Neural progenitor cell (in vitro differentiated cells): Measurements from ENCODE around the gene CLIP4. TPM values are rescaled to one million over a fixed set of nuclear protein-coding genes. Genes with fewer than 3 reads are reported as not detected.

Experiments
- DNase-seq: peaks from one replicate; pipeline ENCODE4 v3.0.0-alpha.2; 2016; ENCODE audit warnings: low spot score
- H2AFZ ChIP-seq: fragments of 200-600 bp; sonication (generic); replicated peaks from 2 replicates; pipeline ENCODE4 v1.6.1; 2016; ENCODE audit warnings: antibody characterized with exemption
- H3F3A ChIP-seq: fragments of 200-600 bp; sonication (generic); 2 replicates; pipeline ENCODE4 v1.6.1; 2016; ENCODE audit warnings: antibody characterized with exemption, low read depth
- H3K27ac ChIP-seq: fragments of 200-600 bp; sonication (generic); 2 replicates; pipeline ENCODE4 v1.5.1; 2016; ENCODE audit warnings: mild to moderate bottlenecking
- H3K27me3 ChIP-seq: fragments of 200-600 bp; sonication (generic); 2 replicates; pipeline ENCODE4 v1.6.1; 2016; ENCODE audit warnings: mild to moderate bottlenecking, moderate library complexity
- H3K36me3 ChIP-seq: fragments of 200-600 bp; sonication (generic); 2 replicates; pipeline ENCODE4 v1.5.1; 2016
- H3K4me1 ChIP-seq: fragments of 200-600 bp; sonication (generic); 2 replicates; pipeline ENCODE4 v1.6.1; 2016; ENCODE audit warnings: mixed run types
- H3K4me2 ChIP-seq: fragments of 200-600 bp; sonication (generic); 2 replicates; pipeline ENCODE4 v1.6.1; 2016
- H3K4me3 ChIP-seq: fragments of 200-600 bp; sonication (generic); 2 replicates; pipeline ENCODE4 v1.5.1; 2016
- H3K79me2 ChIP-seq: fragments of 200-600 bp; sonication (generic); 2 replicates; pipeline ENCODE4 v1.6.1; 2016; ENCODE audit warnings: low read depth
- H3K9ac ChIP-seq: fragments of 200-600 bp; sonication (generic); 2 replicates; pipeline ENCODE4 v1.6.1; 2016
- H3K9me3 ChIP-seq: fragments of 200-600 bp; sonication (generic); 2 replicates; pipeline ENCODE4 v1.5.1; 2016; ENCODE audit warnings: low read depth
- H4K20me1 ChIP-seq: fragments of 200-600 bp; sonication (generic); 2 replicates; pipeline ENCODE4 v1.6.1; 2016; ENCODE audit warnings: low read depth
- H3K27ac Mint-ChIP-seq: 3 replicates; pipeline ENCODE4 v1.8.0; 2021; ENCODE audit warnings: mixed read lengths
- H3K27me3 Mint-ChIP-seq: 2 replicates; pipeline ENCODE4 v1.8.0; 2022; ENCODE audit warnings: low read depth, mild to moderate bottlenecking, inconsistent platforms, moderate library complexity, mixed read lengths; ENCODE audit not compliant: insufficient read depth
- H3K36me3 Mint-ChIP-seq: 3 replicates; pipeline ENCODE4 v1.8.0; 2021; ENCODE audit warnings: mixed read lengths
- H3K4me1 Mint-ChIP-seq: 3 replicates; pipeline ENCODE4 v1.8.0; 2021; ENCODE audit warnings: mixed read lengths
- H3K4me3 Mint-ChIP-seq: 3 replicates; pipeline ENCODE4 v1.8.0; 2021; ENCODE audit warnings: mild to moderate bottlenecking, moderate library complexity, mixed read lengths
- H3K9me3 Mint-ChIP-seq: 3 replicates; pipeline ENCODE4 v1.8.0; 2020; ENCODE audit warnings: mixed read lengths
- CTCF ChIP-seq: fragments of 200-600 bp; sonication (generic); IDR thresholded peaks from 2 replicates; pipeline ENCODE4 v1.5.1; 2017; ENCODE audit warnings: antibody characterized with exemption, mild to moderate bottlenecking
- EZH2 ChIP-seq: fragments of 200-600 bp; sonication (generic); IDR thresholded peaks from 2 replicates; pipeline ENCODE4 v1.6.1; 2017; ENCODE audit warnings: antibody characterized with exemption, mild to moderate bottlenecking, moderate library complexity
- EZH2phosphoT487 ChIP-seq: fragments of 200-600 bp; sonication (generic); IDR thresholded peaks from 2 replicates; pipeline ENCODE4 v1.6.1; 2017; ENCODE audit warnings: antibody characterized with exemption
- total RNA-seq: library from RNA; depleted of rRNA; stranded (reverse); fragments of >200 nt; gene quantifications from 2 replicates; pipeline ENCODE4 v1.2.3, GENCODE V29; 2015; ENCODE audit warnings: low replicate concordance

The CLIP4 gene
- total RNA-seq, 1 donor from 2014 or later: 2.1 TPM

DNA sequence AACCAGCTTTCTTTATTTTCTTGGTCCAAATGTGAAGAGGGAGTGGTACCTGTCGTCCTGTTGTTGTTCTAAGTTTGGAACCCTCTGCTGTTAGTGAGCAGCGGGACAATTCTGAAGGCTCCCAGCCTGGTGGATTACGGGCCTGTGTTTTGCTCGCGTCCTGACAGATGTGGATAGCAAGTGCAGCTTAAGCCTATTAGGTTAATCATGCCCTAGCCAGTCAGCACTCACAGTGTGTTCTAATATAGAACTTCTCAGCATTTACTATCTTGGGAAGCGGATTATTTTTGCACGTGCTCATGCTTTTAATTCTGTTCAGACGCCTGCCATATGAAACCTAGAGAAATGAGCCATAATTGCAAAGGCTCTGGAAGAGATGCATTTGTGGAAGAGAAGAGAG, 40.8 kb upstream of the CLIP4 start, which contains the start of gene PCARE:
PCARE (minus strand) TSS at position 113 of the 400 bp plus-strand sequence. CDS start 262 bp downstream, outside the sequence.
- Histone ChIP-seq H3K27ac (no peak within 1 kb of the TSS), H3K79me2 (no peaks in the 10 kb centered on the region), H4K20me1 (no peaks in the 10 kb centered on the region), H3K27me3 (no peaks in the 10 kb centered on the region), H3K36me3 (no peaks in the 10 kb centered on the region), H3K4me3 (no peak within 1 kb of the TSS), H3K9ac (no peak within 1 kb of the TSS), H2AFZ (no peak within 1 kb of the TSS), H3K9me3 (no peaks in the 10 kb centered on the region), H3K4me2 (peak within 1 kb of the TSS; percentile 41), H3F3A (no peaks in the 10 kb centered on the region), H3K4me1 (peaks cover 29% of the 10 kb centered on the region)
- DNase-seq: peak; percentile 54
- Mint-ChIP-seq H3K4me3 (no peak within 1 kb of the TSS), H3K36me3 (no peaks in the 10 kb centered on the region), H3K27ac (peak within 1 kb of the TSS; percentile 79), H3K27me3 (peaks cover 8% of the 10 kb centered on the region), H3K9me3 (peaks cover 7% of the 10 kb centered on the region), H3K4me1 (peaks cover 60% of the 10 kb centered on the region)
- TF ChIP-seq CTCF: no peak

GRCh38 chr2:29075894-29076705, 39.1 kb upstream of the CLIP4 start:
- no peaks in the 10 kb centered on the region for H3K27me3 ChIP-seq
- H2AFZ ChIP-seq: peak overlapping the region; percentile 45
- H3K4me1 ChIP-seq: peaks cover 29% of the 10 kb centered on the region
- no peaks in the 10 kb centered on the region for H3K36me3 Mint-ChIP-seq
- peaks cover 2% of the 10 kb centered on the region for H3K27me3 Mint-ChIP-seq
- H3K9ac ChIP-seq: no peak overlapping the region
- peak overlapping the region; percentile 79 for H3K27ac Mint-ChIP-seq
- peaks cover 12% of the 10 kb centered on the region for H3K9me3 Mint-ChIP-seq
- no peaks in the 10 kb centered on the region for H4K20me1 ChIP-seq
- H3K4me3 Mint-ChIP-seq: peak overlapping the region; percentile 22
- no peaks in the 10 kb centered on the region for H3K9me3 ChIP-seq
- no peaks in the 10 kb centered on the region for H3F3A ChIP-seq
- TF ChIP-seq CTCF: no peak
- TF ChIP-seq EZH2: no peak
- no peak for TF ChIP-seq EZH2phosphoT487
- DNase-seq: peak; percentile 29
- H3K36me3 ChIP-seq: no peaks in the 10 kb centered on the region
- H3K79me2 ChIP-seq: no peaks in the 10 kb centered on the region
- no peak overlapping the region for H3K27ac ChIP-seq
- H3K4me2 ChIP-seq: peak overlapping the region; percentile 27
- H3K4me1 Mint-ChIP-seq: peaks cover 50% of the 10 kb centered on the region
- H3K4me3 ChIP-seq: no peak overlapping the region

DNA sequence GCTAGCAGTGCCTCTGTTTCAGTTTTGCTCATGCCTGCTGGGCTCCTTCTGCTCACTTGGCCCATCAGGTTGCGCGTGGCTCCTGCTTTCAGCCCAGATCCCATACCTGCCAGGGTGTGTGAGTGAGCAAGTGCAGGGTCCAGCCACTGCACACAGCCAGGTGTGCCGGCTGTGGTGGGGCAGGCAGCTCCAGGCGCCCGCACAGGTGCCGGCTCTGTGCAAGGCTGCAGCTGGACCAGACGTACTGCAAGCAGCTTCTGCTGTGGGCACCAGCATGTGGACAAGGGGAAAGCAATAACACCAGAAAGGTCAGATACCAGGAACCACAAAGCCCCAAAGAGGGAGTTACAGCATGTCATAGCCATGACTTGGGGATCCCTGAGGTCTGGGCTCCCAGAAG, 35.3 kb upstream of the CLIP4 start:
- H3K36me3 ChIP-seq: no peaks in the 10 kb centered on the region
- no peak overlapping the region for H2AFZ ChIP-seq
- no peaks in the 10 kb centered on the region for H3K9me3 ChIP-seq
- H3K4me2 ChIP-seq: no peak overlapping the region
- no peak for DNase-seq
- H3K4me1 ChIP-seq: peaks cover 15% of the 10 kb centered on the region
- H3K4me3 ChIP-seq: no peak overlapping the region
- Mint-ChIP-seq H3K4me1 (peaks cover 20% of the 10 kb centered on the region), H3K27ac (no peak overlapping the region), H3K36me3 (no peaks in the 10 kb centered on the region), H3K4me3 (no peak overlapping the region), H3K27me3 (no peaks in the 10 kb centered on the region), H3K9me3 (peaks cover 15% of the 10 kb centered on the region)
- TF ChIP-seq EZH2 (no peak), EZH2phosphoT487 (no peak), CTCF (no peak)
- H3K27ac ChIP-seq: no peak overlapping the region
- H3K79me2 ChIP-seq: no peaks in the 10 kb centered on the region
- no peak overlapping the region for H3K9ac ChIP-seq
- no peaks in the 10 kb centered on the region for H3K27me3 ChIP-seq
- no peaks in the 10 kb centered on the region for H4K20me1 ChIP-seq
- peaks cover 5% of the 10 kb centered on the region for H3F3A ChIP-seq
